C4-2B (cell line): ENCODE data around the gene COL6A2.

Source experiments
- ZFX ChIP-seq: fragments of 450-650 bp; IDR thresholded peaks from 2 replicates; pipeline ENCODE4 v1.6.1; 2017
- TF ChIP-seq, protein P1 (sequence below): fragments of 450-650 bp; conservative IDR thresholded peaks from 2 replicates; pipeline ENCODE4 v1.5.1; 2017; ENCODE audit warnings: mild to moderate bottlenecking

DNA sequence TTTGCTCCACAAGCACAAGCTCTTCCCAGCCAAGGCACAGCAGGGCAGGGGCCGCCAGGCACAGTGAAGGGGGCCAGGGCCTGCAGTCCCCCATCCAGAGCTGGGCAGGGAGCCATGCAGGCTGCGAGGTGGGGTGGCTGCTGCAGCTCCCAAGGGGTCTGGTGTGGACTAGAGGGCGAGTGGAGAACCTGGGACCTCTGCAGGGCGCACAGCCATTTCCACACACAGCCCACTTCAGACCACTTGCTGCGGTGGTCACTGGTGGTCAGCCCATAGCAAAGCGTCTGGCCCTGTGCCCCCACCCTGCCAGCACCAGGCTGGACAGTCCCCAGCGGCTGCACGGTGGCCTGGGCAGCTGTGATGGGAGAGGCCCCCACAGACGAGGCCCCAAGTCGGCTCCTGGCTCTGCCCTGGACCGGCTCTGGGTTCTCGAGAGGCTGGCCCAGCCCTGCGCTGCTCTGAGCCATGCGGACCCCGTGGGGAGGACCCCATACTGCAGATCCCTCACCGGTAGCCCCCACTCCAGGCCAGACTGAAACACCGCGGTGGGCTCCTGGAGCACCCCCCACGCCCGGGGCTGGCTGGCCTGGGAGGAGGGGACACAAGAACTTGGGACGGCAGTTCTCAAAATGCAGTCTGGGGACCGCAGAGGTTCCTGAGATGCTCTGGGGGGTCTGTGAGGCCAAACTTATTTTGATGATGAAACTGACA lies 47.1 kb upstream of the COL6A2 start:
- TF ChIP-seq, protein P1, sequence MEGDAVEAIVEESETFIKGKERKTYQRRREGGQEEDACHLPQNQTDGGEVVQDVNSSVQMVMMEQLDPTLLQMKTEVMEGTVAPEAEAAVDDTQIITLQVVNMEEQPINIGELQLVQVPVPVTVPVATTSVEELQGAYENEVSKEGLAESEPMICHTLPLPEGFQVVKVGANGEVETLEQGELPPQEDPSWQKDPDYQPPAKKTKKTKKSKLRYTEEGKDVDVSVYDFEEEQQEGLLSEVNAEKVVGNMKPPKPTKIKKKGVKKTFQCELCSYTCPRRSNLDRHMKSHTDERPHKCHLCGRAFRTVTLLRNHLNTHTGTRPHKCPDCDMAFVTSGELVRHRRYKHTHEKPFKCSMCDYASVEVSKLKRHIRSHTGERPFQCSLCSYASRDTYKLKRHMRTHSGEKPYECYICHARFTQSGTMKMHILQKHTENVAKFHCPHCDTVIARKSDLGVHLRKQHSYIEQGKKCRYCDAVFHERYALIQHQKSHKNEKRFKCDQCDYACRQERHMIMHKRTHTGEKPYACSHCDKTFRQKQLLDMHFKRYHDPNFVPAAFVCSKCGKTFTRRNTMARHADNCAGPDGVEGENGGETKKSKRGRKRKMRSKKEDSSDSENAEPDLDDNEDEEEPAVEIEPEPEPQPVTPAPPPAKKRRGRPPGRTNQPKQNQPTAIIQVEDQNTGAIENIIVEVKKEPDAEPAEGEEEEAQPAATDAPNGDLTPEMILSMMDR: no peak
- TF ChIP-seq ZFX: no peak
